Chondrocyte (in vitro differentiated cells): ENCODE data around the gene HOXC12. TPM values are rescaled to one million over a fixed set of nuclear protein-coding genes. Genes with fewer than 3 reads are reported as not detected.

Experiments used
- DNase-seq: peaks from one replicate; pipeline ENCODE4 v3.0.0; 2021; ENCODE audit warnings: mixed read lengths, low spot score
- H3K27ac Mint-ChIP-seq: one replicate; pipeline ENCODE4 v1.8.0; 2021; ENCODE audit warnings: mild to moderate bottlenecking, moderate library complexity, mixed read lengths; ENCODE audit not compliant: unreplicated experiment
- H3K27me3 Mint-ChIP-seq: 2 replicates; pipeline ENCODE4 v1.8.0; 2021; ENCODE audit warnings: low read depth, mixed read lengths
- H3K36me3 Mint-ChIP-seq: 2 replicates; pipeline ENCODE4 v1.8.0; 2021; ENCODE audit warnings: low read depth, mixed read lengths
- H3K4me1 Mint-ChIP-seq: 2 replicates; pipeline ENCODE4 v1.8.0; 2021; ENCODE audit warnings: low read depth, mild to moderate bottlenecking, mixed read lengths
- H3K4me3 Mint-ChIP-seq: one replicate; pipeline ENCODE4 v1.8.0; 2021; ENCODE audit warnings: mild to moderate bottlenecking, moderate library complexity, mixed read lengths; ENCODE audit not compliant: unreplicated experiment
- H3K9me3 Mint-ChIP-seq: 2 replicates; pipeline ENCODE4 v1.8.0; 2021; ENCODE audit warnings: low read depth, mixed read lengths
- CTCF ChIP-seq: fragments of 200-600 bp; sonication (generic); IDR thresholded peaks from 2 replicates; pipeline ENCODE4 v1.5.0; 2021; ENCODE audit warnings: antibody characterized with exemption, mild to moderate bottlenecking, moderate library complexity
- total RNA-seq: library from RNA; stranded (reverse); gene quantifications from 3 replicates; pipeline ENCODE4 v1.2.1, GENCODE V29; 2021

Gene HOXC12
- total RNA-seq, 1 donor from 2014 or later, result not detected

GRCh38 chr12:53990311-53991076, 35.8 kb downstream of the HOXC12 start:
- peaks cover 93% of the 10 kb centered on the region for H3K27me3 Mint-ChIP-seq
- no peak for TF ChIP-seq CTCF
- no peak overlapping the region for H3K27ac Mint-ChIP-seq
- peaks cover 13% of the 10 kb centered on the region for H3K4me1 Mint-ChIP-seq
- peaks cover 7% of the 10 kb centered on the region for H3K36me3 Mint-ChIP-seq
- no peak for DNase-seq
- H3K9me3 Mint-ChIP-seq, result no peaks in the 10 kb centered on the region
- H3K4me3 Mint-ChIP-seq, result no peak overlapping the region

DNA sequence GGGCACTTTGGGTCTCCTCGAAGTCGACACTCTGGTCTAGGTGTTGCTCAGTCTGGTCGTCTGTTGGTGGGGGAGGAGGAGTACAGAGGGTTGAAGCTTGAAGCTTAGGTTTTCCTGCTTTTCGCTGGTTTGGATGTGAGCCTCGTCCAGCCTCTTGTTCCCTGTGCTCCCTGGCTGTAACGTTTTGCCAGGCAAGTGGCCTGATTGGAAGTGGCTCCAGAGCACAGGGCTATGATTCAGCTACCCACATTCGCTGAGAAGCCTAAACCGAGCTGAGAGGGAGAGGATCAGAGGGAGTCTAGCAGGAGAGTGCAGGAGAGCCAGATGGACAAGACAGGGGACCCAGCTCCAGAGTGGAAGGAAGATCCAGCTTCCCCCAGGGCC, 36.4 kb downstream of the HOXC12 start:
- Mint-ChIP-seq H3K27me3 (peaks cover 93% of the 10 kb centered on the region), H3K27ac (no peak overlapping the region), H3K4me3 (no peak overlapping the region), H3K36me3 (peaks cover 7% of the 10 kb centered on the region), H3K9me3 (no peaks in the 10 kb centered on the region), H3K4me1 (peaks cover 17% of the 10 kb centered on the region)
- TF ChIP-seq CTCF, result no peak
- no peak for DNase-seq

- Mint-ChIP-seq H3K27ac (no peak overlapping the region), H3K36me3 (peaks cover 5% of the 10 kb centered on the region), H3K4me3 (no peak overlapping the region), H3K27me3 (peaks cover 93% of the 10 kb centered on the region), H3K4me1 (peaks cover 17% of the 10 kb centered on the region), H3K9me3 (no peaks in the 10 kb centered on the region)
- no peak for TF ChIP-seq CTCF
- no peak for DNase-seq
Observed at GRCh38 chr12:53992377-53992889, 37.7 kb downstream of the HOXC12 start.

GRCh38 chr12:53993162-53994008, 38.7 kb downstream of the HOXC12 start:
- no peak for TF ChIP-seq CTCF
- Mint-ChIP-seq H3K36me3 (peaks cover 5% of the 10 kb centered on the region), H3K27me3 (peaks cover 93% of the 10 kb centered on the region), H3K9me3 (no peaks in the 10 kb centered on the region), H3K27ac (no peak overlapping the region), H3K4me3 (peak overlapping the region; percentile 40), H3K4me1 (peaks cover 20% of the 10 kb centered on the region)
- no peak for DNase-seq

DNA sequence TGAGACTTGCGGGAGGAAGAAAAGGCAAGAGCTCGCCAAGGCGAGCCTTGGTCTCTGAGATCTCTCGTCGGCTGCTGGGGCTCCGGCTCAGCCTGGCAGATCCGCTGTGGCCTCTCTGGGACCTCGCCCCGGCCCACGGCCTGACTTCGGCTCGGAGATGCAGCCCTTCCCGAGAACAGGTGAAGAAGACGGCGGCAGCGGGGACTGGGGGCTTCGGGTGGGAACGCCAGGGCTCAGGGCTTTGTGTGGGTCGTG, 39.2 kb downstream of the HOXC12 start:
- Mint-ChIP-seq H3K36me3 (peaks cover 5% of the 10 kb centered on the region), H3K4me1 (peaks cover 20% of the 10 kb centered on the region), H3K9me3 (no peaks in the 10 kb centered on the region), H3K4me3 (peak overlapping the region; percentile 40), H3K27ac (no peak overlapping the region), H3K27me3 (peaks cover 93% of the 10 kb centered on the region)
- no peak for TF ChIP-seq CTCF
- DNase-seq, result no peak
